ENCODE measurements around the gene LRRC3. TPM values are rescaled to one million over a fixed set of nuclear protein-coding genes. Genes with fewer than 3 reads are reported as not detected.
A peak's percentile ranks its signal among the peaks of the same experiment; 100 is the strongest.

The LRRC3 gene
- total RNA-seq, 1 experiment from 2014 or later: 4.7 TPM

- H3K4me1 Mint-ChIP-seq (ENCODE audit: low read depth, unreplicated experiment): no peaks in the 10 kb centered on the region
- H3K4me1 ChIP-seq: no peaks in the 10 kb centered on the region
- TF ChIP-seq CTCF (IDR thresholded peaks at IDR 0.05; ENCODE audit: insufficient read depth in 1 of 2, low read depth in 1 of 2, low read length in 1 of 2, severe bottlenecking in 1 of 2, unreplicated experiment in 1 of 2): no peak
- no peak overlapping the region for H3K27ac Mint-ChIP-seq (ENCODE audit: unreplicated experiment)
- H3K9me3 Mint-ChIP-seq (ENCODE audit: unreplicated experiment): no peaks in the 10 kb centered on the region
- no peaks in the 10 kb centered on the region for H3K36me3 Mint-ChIP-seq (ENCODE audit: insufficient read depth, unreplicated experiment)
- H3K9me3 ChIP-seq: no peaks in the 10 kb centered on the region
- no TSS peak for BruUV-seq (replicated peaks)
- H3K4me3 ChIP-seq (ENCODE audit: low read depth, low read length): no peak overlapping the region
- ChIA-PET CTCF (no interaction called here), POLR2A (no interaction called here)
- no peaks in the 10 kb centered on the region for H3K36me3 ChIP-seq (ENCODE audit: control insufficient read depth, insufficient read depth, low read length)
- DNase-seq: peak in 1 of 2 experiments; percentile 18
- intact Hi-C loops (cut with micrococcal nuclease; ENCODE audit: unreplicated experiment): no loop called here
- no peak overlapping the region for H3K4me3 Mint-ChIP-seq (ENCODE audit: unreplicated experiment)
- H3K27me3 ChIP-seq (replicated peaks; ENCODE audit: control insufficient read depth, insufficient read depth, low read length): no peaks in the 10 kb centered on the region
- H3K27me3 Mint-ChIP-seq (ENCODE audit: insufficient read depth, unreplicated experiment): no peaks in the 10 kb centered on the region
Observed at GRCh38 chr21:44437371-44437695, 18.0 kb upstream of the LRRC3 start.

DNA sequence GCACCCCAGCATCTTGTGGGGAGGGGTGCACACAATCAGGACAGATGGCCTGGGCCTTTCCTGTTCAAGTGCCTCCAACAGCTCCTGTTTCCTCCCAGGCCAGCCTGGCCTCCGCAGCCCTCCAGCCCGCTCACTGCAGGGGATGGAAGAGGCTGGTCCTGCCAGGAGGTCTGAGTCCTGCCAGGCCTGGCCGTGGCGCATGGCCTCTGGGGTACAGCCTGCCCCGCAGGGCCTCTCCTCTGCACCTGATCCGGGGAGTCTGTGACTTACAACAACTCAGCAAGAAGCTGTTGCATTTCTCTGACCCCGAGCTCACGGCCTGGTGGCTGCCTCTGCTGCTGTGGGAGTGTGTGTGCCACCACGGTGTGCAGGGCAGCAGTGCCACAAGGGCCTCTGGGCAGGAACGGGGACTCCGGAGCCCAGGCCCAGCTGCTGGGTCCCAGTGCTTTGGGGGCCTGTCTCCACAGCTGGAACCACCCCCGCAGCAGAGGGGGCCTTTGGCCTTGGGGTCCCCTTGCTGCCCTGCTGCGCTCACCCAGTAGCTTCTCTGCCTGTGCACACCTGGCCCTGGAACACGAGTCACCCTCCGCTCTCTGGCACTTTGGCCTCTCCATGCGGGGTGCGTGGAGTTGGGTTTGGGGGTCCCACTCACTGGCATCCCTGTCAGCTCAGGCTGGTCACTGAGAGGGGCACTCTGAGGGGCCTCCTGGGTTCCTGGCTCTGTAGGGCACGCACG, 17.4 kb upstream of the LRRC3 start:
- BruUV-seq (replicated peaks): no TSS peak
- CTCF ChIA-PET: no interaction called here
- POLR2A ChIA-PET: no interaction called here
- H3K27ac Mint-ChIP-seq (ENCODE audit: unreplicated experiment): no peak overlapping the region
- Histone ChIP-seq H3K4me3 (ENCODE audit: low read depth, low read length) (no peak overlapping the region), H3K4me1 (no peaks in the 10 kb centered on the region), H3K9me3 (no peaks in the 10 kb centered on the region), H3K36me3 (ENCODE audit: control insufficient read depth, insufficient read depth, low read length) (no peaks in the 10 kb centered on the region), H3K27me3 (replicated peaks; ENCODE audit: control insufficient read depth, insufficient read depth, low read length) (no peaks in the 10 kb centered on the region)
- peak in 1 of 2 experiments; percentile 23 for DNase-seq
- H3K4me1 Mint-ChIP-seq (ENCODE audit: low read depth, unreplicated experiment): no peaks in the 10 kb centered on the region
- no peaks in the 10 kb centered on the region for H3K9me3 Mint-ChIP-seq (ENCODE audit: unreplicated experiment)
- H3K4me3 Mint-ChIP-seq (ENCODE audit: unreplicated experiment): no peak overlapping the region
- no peak for TF ChIP-seq CTCF (IDR thresholded peaks at IDR 0.05; ENCODE audit: insufficient read depth in 1 of 2, low read depth in 1 of 2, low read length in 1 of 2, severe bottlenecking in 1 of 2, unreplicated experiment in 1 of 2)
- intact Hi-C loops (cut with micrococcal nuclease; ENCODE audit: unreplicated experiment): no loop called here
- no peaks in the 10 kb centered on the region for H3K27me3 Mint-ChIP-seq (ENCODE audit: insufficient read depth, unreplicated experiment)
- H3K36me3 Mint-ChIP-seq (ENCODE audit: insufficient read depth, unreplicated experiment): no peaks in the 10 kb centered on the region

DNA sequence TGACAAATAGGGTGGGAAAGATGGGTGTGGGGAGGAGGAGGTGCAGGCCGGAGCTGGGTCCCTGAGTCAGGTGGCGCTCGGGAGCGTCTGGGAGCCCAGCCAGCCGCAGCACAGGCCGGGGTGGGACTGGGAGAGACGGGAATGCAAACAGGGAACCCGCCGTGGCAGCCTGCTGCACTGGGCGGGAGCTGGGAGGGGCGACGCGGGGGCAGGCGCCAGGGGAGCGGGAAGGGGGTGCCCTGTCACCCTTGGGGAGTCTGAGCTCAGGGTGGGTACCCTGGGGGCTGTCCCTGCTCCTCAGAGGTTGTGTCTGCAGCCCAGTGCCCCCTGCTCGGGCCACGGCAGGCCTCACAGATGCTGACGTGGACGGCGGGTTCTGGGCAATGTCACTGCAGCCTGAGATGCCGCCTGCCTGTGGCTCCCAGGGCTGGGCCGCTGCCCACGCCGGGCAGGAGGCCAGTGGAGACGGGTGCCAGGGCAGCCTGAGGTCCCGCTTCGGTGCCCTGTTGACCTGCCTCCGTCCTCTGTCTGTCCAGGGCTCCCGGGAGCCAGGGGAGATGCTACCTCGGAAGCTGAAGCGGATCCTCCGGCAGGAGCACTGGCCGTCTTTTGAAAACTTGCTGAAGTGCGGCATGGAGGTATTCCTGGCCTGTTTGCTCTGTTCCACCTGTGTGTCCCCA, 16.6 kb upstream of the LRRC3 start:
- Histone ChIP-seq H3K36me3 (ENCODE audit: control insufficient read depth, insufficient read depth, low read length) (no peaks in the 10 kb centered on the region), H3K27me3 (replicated peaks; ENCODE audit: control insufficient read depth, insufficient read depth, low read length) (no peaks in the 10 kb centered on the region), H3K4me1 (no peaks in the 10 kb centered on the region), H3K4me3 (ENCODE audit: low read depth, low read length) (no peak overlapping the region), H3K9me3 (no peaks in the 10 kb centered on the region)
- no peak overlapping the region for H3K27ac Mint-ChIP-seq (ENCODE audit: unreplicated experiment)
- CTCF ChIA-PET: no interaction called here
- DNase-seq: peak in 1 of 2 experiments; percentile 32
- no peaks in the 10 kb centered on the region for H3K36me3 Mint-ChIP-seq (ENCODE audit: insufficient read depth, unreplicated experiment)
- BruUV-seq (replicated peaks): no TSS peak
- no peaks in the 10 kb centered on the region for H3K27me3 Mint-ChIP-seq (ENCODE audit: insufficient read depth, unreplicated experiment)
- H3K9me3 Mint-ChIP-seq (ENCODE audit: unreplicated experiment): no peaks in the 10 kb centered on the region
- H3K4me1 Mint-ChIP-seq (ENCODE audit: low read depth, unreplicated experiment): no peaks in the 10 kb centered on the region
- H3K4me3 Mint-ChIP-seq (ENCODE audit: unreplicated experiment): no peak overlapping the region
- no peak for TF ChIP-seq CTCF (IDR thresholded peaks at IDR 0.05; ENCODE audit: insufficient read depth in 1 of 2, low read depth in 1 of 2, low read length in 1 of 2, severe bottlenecking in 1 of 2, unreplicated experiment in 1 of 2)
- POLR2A ChIA-PET: no interaction called here
- intact Hi-C loops (cut with micrococcal nuclease; ENCODE audit: unreplicated experiment): no loop called here
